Sigmoid colon (tissue), 4 donors: ENCODE measurements around the gene HCFC2.

Experiments
- EP300 ChIP-seq, 4 donors: sonication (generic); formaldehyde crosslinking; IDR thresholded peaks; one replicate each; pipeline ENCODE4 v1.6.1; 2017; ENCODE audit warnings: antibody characterized with exemption in 4 of 4
- POLR2A ChIP-seq, 2 donors: fragments of 450-650 bp; IDR thresholded peaks; one replicate each; pipeline ENCODE4 v1.6.1; 2016; ENCODE audit warnings: antibody characterized with exemption in 2 of 2, mild to moderate bottlenecking in 2 of 2, moderate library complexity in 2 of 2
- TF ChIP-seq, protein P1 (sequence below), 4 experiments: fragments of 450-650 bp in 3 of 4; fragments of 200-600 bp in 1 of 4; IDR thresholded peaks; one replicate each; pipeline ENCODE4 v1.5.1; 2016 to 2019; ENCODE audit warnings: antibody characterized with exemption in 4 of 4, mild to moderate bottlenecking in 3 of 4, moderate library complexity in 2 of 4

DNA sequence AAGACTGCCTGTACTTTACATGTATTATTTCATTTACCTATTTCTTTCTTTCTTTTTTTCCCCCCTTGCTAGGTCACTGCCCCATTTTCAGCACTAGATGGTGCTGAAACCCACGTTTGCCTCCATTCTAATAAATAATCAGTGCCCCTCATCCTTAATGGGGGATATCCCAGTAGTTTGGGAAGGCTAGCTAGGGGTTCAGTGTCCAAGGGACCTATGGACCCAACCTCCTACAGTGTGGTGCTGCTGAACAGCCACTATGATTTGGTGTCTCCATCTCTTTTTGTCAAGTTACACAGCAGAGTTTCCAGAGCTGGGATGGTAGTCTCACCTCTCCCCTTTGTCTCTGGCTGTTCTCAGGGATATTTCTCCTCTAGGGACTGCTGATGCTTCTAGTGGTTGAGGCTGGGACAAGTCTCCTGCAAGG is 6.5 kb upstream of the HCFC2 start:
- TF ChIP-seq, protein P1, sequence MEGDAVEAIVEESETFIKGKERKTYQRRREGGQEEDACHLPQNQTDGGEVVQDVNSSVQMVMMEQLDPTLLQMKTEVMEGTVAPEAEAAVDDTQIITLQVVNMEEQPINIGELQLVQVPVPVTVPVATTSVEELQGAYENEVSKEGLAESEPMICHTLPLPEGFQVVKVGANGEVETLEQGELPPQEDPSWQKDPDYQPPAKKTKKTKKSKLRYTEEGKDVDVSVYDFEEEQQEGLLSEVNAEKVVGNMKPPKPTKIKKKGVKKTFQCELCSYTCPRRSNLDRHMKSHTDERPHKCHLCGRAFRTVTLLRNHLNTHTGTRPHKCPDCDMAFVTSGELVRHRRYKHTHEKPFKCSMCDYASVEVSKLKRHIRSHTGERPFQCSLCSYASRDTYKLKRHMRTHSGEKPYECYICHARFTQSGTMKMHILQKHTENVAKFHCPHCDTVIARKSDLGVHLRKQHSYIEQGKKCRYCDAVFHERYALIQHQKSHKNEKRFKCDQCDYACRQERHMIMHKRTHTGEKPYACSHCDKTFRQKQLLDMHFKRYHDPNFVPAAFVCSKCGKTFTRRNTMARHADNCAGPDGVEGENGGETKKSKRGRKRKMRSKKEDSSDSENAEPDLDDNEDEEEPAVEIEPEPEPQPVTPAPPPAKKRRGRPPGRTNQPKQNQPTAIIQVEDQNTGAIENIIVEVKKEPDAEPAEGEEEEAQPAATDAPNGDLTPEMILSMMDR (IDR thresholded peaks at IDR 0.05) = peak; percentile 38 to 58 (median 46)
- no peak for TF ChIP-seq POLR2A (IDR thresholded peaks at IDR 0.05)
- no peak for TF ChIP-seq EP300 (IDR thresholded peaks at IDR 0.05)
